HG02798 (cell line): ENCODE measurements around the gene ATP8A1.
"Not testable (repeated sequence)": the region's sequence is repeated elsewhere in the genome, so short reads cannot be mapped to it uniquely, and the experiment has no call there.

Experiments used
- ATAC-seq: cut with Tn5 transposase; IDR thresholded peaks from one replicate; pipeline ENCODE4 v1.9.1; 2021; ENCODE audit warnings: mild to moderate bottlenecking; ENCODE audit not compliant: unreplicated experiment, poor library complexity

ATP8A1 gene

DNA sequence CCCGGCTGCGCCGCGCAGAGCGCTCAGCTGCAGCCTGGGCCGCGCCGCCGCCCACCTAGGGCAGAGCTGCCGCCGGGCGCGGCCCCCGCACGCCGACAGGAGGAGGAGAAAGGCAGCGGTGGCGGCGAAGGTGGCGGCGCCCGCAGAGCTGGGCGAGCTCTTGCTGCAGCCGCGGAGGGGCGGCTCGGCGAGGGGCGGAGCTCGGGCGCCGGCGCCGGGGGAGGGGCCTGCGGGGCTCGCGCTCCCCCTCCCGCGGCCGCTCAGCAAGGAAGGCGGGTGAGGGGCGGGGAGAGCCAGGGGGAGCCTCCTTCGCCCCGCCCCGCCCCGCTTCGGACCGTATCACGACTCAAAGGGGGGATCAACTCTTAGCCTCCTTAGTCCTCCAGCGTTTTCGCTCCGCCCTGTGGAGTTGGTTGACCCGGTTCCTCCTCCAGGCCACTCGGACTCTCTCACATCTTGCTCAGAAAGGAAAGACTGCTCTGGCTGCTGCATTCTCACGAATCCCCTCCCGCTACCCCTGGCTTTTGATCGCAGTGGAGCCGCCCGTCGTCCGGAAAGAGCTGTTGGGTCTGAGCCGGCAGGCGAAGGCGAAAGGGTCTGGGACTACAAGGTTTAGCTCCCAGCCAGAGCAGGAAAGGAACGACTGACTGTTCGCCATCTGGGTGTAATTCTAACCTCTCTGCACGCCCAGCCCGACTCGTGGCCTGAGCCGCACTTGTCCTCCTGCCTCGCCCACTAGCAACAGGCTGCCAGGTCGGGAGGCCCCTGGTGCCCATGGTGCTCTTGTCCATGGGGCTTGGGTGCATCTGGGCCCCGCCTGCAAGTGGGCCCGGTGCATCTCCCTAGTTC is at the start of gene ATP8A1:
Gene ATP8A1, minus strand, starts transcription at position 162 of the 849 bp plus-strand sequence. CDS start 232 bp downstream, outside the sequence.
- peak; percentile 82 for ATAC-seq

DNA sequence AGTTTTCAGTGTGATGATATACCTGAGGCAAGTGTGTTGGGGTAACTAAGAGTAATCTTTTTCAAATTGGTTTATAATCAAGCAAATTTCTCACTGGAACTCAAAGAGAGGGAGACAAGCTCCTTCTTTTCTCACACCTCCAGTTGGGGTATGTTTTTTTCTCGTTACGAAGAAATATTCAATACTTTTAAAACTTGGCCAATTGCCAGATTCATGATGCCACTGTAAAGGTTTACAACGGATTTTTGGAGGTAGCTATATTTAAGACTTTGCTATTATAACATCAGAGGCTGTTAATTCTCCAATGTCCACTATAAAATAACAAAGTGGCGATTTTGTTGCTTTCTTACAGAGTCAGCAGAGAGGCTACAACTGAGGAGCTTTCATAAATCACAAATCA is 49.2 kb upstream of the ATP8A1 start:
- ATAC-seq: no peak

DNA sequence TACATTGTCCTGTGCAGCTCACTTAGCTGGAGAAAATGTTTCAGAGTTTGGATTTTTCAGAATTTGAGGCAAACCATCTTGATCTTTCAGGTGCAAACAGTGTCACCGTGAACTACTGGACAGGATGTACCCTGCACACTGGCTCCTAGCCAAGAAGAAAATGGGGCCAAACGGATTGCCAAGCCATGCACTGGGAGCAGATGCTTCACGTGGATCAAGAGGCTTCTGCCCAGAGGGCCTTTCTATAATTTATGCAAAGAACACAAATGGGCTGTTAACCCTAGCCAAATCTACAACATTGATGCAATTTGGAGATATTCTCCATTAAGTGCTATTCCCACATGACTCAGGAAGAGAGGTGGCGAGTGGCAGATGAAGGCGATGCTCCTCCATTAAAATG is 46.9 kb upstream of the ATP8A1 start:
- ATAC-seq: no peak

DNA sequence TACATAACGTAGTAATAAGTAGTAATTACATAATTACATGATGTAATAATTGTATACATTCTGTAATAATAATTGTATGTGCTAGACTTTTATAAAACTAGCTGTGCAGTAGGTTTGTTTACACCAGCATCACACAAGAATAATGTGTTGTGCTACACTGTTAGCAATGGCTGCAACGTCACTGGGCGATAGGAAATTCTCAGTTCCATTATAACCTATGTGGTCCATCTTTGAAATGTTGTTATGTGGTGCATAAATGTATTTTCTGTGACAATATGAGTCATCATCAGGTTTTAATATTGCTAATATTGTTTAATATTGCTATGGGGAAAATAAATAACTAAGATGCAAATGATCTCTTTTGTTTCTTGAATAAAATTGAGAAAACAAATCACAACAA is 46.0 kb upstream of the ATP8A1 start:
- no peak for ATAC-seq

DNA sequence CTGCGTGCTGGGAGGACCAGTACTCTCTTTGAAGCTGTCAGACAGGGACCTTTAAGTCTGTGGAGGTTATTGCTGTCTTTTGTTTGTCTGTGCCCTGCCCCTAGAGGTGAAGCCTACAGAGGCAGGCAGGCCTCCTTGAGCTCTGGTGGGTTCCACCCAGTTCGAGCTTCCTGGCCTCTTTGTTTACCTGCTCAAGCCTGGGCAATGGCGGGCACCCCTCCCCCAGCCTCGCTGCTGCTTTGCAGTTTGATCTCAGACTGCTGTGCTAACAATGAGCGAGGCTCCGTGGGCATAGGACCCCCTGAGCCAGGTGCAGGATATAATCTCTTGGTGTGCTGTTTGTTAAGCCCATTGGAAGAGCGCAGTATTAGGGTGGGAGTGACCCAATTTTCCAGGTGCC is 44.9 kb upstream of the ATP8A1 start:
- ATAC-seq: not testable (repeated sequence)

DNA sequence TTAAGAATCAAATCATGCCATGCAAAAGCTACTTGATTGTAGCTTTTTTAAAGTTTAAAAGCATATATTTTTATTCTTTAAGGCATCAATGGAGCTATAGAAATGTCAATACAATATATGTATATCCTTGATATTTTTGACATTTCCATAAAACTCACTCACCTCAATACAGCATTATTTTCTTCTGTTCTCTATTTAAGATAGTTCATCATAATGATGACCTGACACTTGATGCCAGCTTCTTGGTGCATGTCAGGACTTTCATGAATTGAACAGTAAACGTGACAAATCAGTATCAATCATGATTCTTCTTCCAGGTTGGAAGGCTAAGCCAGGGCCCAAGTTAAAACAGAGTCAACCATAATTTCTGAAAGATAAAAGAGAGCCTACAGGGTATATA is 33.6 kb upstream of the ATP8A1 start:
- no peak for ATAC-seq

DNA sequence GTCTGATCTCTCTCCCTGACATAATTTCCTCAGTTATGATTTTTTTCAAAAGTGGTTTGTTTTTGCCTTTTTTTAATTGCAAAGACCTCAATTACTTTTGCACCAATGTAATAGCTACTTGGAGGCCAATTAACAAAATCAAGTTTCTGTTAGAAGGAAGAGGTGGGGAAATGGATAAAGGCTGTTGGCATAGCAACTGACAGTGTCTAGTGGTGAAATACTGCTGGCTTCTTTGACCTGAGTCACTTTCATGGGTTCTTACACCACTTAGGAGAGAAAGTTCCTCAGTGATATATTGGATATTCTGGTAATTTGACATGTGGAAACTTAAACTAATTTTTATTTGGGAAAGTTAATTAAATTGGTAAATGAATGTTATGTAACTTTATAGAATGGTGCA is 26.5 kb upstream of the ATP8A1 start:
- no peak for ATAC-seq

DNA sequence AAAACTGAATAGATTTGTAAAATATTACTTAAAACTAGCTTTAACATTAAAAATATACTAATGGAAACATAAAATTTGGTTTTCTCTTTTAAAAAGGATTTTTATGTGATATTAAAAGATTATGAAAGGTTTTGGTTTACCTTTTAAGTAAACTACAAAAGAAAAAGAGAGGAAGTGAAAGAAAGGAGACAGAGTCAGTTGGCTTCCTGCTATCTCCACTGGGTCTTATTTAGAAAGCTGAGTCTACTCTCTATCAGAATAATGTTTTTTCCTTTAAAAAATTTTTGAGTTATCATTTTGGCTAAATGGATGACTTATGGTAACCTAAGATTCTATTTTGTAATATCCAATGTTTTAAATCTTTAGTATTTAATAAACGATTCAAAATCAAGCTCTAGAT is 21.6 kb upstream of the ATP8A1 start:
- ATAC-seq: no peak

DNA sequence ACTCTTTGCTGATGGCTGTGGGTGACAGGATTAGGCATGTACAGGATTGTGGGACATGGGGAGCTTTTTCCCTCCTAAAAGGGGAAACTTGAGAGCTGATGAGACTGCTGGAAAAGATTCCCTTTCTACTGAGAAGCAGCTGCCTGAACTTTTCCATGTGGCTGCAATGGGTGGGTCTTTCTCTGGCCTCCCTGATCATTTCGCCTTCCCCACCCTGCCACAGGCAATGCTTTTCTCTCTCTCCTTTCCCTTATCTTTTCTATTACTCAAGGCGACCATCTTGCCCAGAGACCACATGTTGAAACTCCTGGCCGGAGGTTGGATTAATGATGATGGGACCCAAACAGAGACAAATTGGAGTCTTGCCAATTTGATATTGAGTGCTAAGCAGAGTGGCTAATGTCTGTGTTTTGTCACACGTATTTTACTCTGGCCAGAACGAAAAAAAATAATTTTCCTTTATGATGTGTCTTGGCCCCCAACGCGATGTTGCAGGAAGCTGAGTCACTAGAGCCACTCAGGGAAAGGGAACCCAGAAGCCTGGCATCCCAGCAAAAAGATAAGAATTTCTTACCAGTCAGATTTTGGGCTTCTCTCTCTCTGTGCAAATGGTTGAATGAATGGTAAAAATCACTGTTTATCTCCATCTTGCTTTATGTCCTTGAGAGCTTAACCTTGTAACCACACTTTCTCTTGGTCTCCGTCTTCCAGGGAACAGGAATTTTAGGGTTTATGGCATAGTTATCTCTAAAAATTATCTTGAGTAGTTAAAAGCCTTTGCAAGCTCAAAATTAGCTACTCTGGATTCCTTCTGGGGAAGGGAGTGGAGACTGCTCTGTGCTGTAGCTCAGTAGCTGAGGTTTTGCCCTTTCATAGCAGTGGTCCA is 19.4 kb upstream of the ATP8A1 start:
- ATAC-seq: no peak

DNA sequence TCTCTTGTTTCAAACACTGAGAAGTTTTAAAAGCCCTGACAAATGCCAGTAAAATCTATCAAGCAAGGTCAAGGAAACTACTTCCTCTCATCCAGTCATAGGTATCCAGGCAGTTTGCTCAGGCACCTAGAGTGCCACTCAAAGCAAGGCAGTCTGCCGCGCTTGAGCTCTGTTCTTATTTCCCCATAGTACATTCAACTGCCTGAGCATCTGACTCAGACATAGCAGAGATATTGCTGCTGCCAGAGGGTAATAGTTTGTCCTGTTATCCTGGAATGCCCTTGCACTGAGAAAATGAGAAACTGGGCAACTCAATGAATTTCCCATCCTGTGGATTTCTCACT is 16.1 kb upstream of the ATP8A1 start:
- no peak for ATAC-seq

DNA sequence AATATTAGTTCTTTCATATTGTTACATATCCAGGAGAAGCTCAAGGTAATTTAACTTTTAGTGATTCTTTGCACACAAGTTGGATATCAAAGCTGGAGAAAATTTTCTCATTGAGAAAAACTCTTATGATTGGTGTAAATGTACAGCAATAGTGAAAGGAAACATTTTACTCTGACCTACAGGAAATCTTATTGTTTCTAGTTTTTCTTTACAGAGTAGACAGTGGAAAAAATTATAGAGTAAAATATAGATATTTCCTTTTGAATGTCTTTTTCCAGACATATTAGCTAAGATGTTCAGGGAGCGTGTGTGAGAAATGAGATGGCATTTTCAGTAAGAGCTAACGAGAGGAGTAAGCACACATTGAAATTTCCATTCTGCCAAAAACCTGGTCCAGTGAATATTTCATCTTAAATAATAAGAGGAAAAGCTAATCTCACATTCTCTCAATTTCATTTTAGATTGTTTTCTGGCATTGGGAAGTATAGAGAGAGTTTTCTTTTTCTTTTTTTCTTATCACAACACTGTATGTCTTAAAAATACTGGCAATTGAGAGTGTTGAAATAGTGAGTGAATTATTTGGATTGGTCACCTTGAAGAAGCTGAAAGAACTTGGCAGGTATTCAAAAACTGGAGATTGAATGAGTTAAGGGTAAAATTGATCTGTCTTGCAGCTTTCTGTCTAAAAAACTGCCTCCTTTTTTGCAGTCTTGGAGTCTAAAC is 15.6 kb upstream of the ATP8A1 start:
- ATAC-seq: no peak

DNA sequence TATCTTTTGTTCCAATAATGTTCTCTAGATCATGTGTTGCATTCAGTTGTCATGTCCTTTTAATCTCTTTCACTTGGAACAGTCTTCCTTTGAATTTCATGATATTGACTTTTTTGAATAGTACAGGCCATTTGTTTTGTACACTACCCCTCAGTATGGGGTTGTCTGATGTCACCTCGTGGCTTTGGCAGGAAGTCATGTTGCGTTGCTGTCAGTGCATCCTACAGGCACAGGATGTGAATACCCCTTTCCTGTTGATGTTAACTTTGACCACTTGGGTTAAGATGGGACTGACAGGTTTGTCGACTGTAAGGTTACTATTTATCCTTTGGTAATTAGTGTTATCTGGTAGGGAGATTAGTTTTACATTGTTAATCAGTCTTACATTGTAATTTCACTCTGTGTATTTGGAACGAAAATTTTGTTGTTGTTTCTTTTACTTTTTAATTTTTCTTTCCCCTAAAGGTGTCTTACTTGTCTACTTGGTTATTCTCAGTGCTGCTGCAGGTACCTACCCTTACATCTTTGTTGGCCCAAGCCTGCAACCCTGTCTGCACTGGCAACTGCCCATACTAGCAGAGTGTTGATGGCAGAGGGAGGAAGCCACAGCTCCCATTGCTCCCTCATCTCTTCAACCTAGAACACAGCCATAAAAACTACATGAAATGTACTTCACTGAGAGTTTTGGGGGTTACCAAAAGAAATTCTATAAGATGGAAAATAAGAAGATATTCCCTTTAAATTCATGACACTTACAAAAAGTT is 14.7 kb upstream of the ATP8A1 start:
- no peak for ATAC-seq

DNA sequence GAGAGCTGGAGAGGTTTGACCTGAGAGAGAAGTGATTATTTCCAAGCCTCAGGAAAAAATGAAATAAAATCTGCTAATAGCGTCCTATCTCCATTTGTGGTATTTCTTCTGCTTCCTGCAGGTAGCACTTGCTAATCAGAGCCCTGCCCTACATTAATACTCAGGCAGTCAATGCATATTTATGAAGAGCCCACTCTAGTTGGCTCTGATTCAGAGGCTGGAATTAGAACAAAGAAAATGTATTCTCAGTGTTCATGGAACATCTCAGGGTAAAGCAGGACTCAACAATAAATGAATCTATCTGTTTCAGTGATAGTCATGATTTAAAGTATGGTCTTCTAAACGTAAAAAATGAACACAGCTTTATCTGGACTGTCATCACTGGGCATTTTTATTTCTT is 1.4 kb upstream of the ATP8A1 start:
- ATAC-seq: no peak

DNA sequence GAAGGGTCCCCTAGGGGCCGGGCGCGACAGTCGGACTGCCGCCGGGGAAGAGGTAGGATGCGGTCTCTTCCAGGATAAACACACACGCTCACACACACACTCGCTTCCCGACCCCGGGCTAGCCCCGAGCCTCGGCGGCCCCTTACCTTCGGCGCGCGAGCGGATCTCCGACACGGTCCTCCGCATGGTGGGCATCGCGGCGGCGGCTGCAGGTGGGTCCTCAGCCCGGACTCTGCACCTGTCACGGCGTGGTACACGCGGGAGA is 294 bp downstream of the ATP8A1 start:
- no peak for ATAC-seq

DNA sequence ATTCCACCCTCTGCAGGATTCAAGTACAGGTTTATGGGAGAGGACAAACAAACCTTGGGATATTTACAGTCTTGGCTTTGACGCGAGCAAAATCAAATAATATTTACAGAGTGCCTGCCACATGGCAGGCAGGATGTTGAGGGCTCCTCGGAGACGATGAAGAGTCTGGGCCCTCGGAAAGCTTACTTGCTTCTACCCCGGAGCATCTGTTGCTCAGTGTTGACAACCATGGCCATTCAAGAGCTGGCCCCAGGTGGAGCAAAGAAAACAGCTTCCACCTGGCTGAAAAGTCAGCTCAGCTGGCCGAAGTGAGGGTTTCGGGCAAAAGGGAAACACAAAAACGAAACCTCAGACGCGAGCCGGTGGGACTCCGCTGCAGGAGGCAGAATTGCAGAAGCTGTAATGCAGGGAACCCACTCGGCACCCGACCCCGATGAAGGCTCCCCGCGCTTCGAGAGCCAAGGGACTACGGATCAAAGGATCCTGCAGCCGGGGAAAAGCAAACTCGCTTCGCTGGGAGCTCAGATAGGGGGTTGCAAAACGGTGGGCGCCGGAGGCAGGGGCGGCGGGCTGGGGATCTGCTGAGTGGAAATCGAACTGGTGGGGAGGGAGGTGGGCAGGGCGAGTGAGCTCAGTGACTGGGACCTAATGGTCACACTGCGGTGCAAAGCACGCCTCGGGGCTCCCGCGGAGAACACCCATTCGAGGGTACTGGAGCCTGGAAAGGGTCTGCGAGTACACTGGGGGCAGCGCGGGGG is 805 bp downstream of the ATP8A1 start:
- peak; percentile 28 for ATAC-seq

DNA sequence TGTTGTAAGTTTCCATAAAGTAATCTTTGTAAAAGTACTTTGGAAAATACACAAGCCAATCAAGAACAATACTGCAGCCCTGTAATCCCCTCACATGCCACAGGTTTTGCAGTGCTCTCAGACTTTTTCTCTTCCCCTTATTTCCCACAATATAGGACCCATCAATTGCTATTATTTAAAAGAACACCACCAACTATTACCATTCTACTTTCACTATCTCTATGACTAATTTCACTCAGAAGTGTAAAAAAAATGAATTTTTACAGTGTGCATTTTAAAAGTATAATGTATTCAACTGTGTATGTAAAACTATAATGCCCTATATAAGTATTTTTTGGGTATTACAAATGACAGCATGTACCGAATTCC is 1.7 kb downstream of the ATP8A1 start:
- no peak for ATAC-seq

DNA sequence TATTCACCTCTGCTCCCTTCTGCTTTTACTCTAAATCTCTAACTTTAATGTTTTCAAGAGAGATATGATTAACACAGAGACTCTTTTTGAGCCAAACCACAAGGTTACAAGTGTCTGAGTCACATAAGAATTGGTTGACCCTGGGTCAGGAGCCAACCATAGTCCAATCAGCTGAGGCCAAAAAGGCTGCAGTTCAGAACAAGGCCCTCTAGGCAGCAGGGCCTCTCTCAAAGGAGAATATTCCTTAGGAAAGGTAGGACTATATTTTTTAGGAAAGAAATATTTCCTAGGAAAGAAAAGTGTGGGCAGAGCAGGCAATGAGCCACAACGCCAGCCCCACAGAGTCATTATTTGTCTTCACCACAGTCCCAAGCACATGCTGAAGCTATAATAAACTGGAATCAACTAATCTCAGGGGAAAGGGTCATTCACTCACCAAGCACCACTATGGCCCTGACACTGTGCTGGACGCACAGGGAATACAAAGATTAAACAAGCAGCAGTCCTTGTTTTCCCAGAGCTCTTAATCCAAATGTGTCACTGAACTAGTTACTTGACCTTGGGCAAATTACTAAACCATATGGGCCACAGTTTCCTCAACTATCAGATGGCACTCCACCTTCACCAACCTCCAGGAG is 2.2 kb downstream of the ATP8A1 start:
- peak; percentile 18 for ATAC-seq

DNA sequence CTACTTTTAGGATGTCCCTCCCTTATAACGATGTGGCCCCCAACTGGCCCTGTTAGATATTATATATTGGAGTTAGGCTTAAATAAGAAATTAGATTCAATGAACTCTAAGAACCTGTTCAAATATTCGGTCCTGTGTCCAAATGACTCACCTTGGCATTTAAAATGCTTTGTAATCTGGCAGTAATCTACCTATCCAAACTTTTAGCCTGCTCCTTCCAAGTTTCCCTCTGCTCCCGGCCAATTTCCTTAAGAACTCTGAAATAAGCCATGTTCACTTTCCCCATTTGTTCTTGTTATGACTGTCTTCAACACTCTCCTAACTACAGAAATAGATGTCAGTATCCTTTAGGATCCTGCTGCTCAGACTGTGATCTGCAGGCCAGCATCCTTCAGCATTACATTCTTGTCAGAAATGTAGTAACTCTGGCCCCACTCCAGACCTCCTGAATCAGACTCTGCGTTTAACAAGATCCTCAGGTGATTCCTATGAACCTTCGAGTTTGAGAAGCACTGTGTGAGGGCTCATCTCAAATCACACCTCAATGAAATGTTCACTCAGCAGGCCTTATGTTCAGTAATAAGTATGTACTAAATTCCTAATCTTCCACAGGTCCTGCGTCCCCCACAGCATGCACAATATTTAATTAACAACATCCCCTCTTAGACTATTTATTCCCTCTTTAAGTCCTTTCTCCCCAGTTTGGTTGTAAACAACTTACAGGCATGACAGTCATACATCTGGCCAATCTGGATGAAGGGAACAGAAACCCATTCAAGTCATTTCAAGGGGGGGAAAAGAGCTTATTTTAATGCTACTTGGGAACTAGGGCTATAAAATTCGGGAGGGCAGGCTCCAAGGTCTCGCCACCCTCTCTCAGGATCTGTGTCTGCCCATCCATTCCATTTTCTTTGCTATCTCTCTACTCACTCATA is 3.0 kb downstream of the ATP8A1 start:
- ATAC-seq: no peak
